Thoracic aorta (tissue), 2 donors: Measurements from ENCODE around the gene ASXL2. TPM values are rescaled to one million over a fixed set of nuclear protein-coding genes. Genes with fewer than 3 reads are reported as not detected.
A peak's percentile ranks its signal among the peaks of the same experiment; 100 is the strongest.
"Not testable (repeated sequence)": the region's sequence is repeated elsewhere in the genome, so short reads cannot be mapped to it uniquely, and the experiment has no call there.

Experiments used
- ATAC-seq: fragments of 150-250 bp; one replicate; pipeline ENCODE4 v1.8.0; 2017; ENCODE audit warnings: low read depth; ENCODE audit not compliant: insufficient number of reproducible peaks, low FRiP score
- DNase-seq: peaks from one replicate; pipeline ENCODE4 v3.0.0-alpha.2; 2020; ENCODE audit warnings: low spot score
- H3K27ac ChIP-seq, 2 donors: fragments of 200-600 bp; sonication (generic); 1 replicate in 1 of 2; 2 replicates in 1 of 2; pipeline ENCODE4 v1.5.1; 2016; ENCODE audit warnings: mild to moderate bottlenecking in 2 of 2, moderate library complexity in 2 of 2
- H3K27me3 ChIP-seq: fragments of 200-600 bp; sonication (generic); replicated peaks from 2 replicates; pipeline ENCODE4 v1.6.0; 2016; ENCODE audit warnings: mild to moderate bottlenecking; ENCODE audit not compliant: insufficient read depth
- H3K36me3 ChIP-seq: fragments of 200-600 bp; sonication (generic); one replicate; pipeline ENCODE4 v1.5.1; 2016
- H3K4me1 ChIP-seq, 2 donors: fragments of 200-600 bp; sonication (generic); 1 replicate in 1 of 2; 2 replicates in 1 of 2; pipeline versions ENCODE4 v1.5.1 to v1.6.0; 2016; ENCODE audit warnings: low read depth in 2 of 2, mild to moderate bottlenecking in 1 of 2; ENCODE audit not compliant: control insufficient read depth in 1 of 2
- H3K4me3 ChIP-seq: fragments of 200-600 bp; sonication (generic); 2 replicates; pipeline ENCODE4 v1.5.1; 2016; ENCODE audit warnings: mild to moderate bottlenecking
- H3K9me3 ChIP-seq: fragments of 200-600 bp; sonication (generic); 2 replicates; pipeline ENCODE4 v1.5.1; 2016
- total RNA-seq, 2 donors: library from RNA; depleted of rRNA; stranded (reverse); fragments of >200 nt; gene quantifications; one replicate each; pipeline versions ENCODE4 v1.1.0 to v1.2.3, GENCODE V29; 2016
- TF ChIP-seq, protein P1 (sequence below): fragments of 200-600 bp; sonication (generic); IDR thresholded peaks from one replicate; pipeline ENCODE4 v1.5.1; 2019; ENCODE audit warnings: antibody characterized with exemption

The ASXL2 gene
- total RNA-seq, 2 donors from 2014 or later, result 14.5 to 15.6 TPM

- ATAC-seq (no peak), DNase-seq (no peak)
- no peaks in the 10 kb centered on the region for H3K4me1 ChIP-seq
- H3K27ac ChIP-seq, result no peak overlapping the region
- no peak overlapping the region for H3K4me3 ChIP-seq
- H3K27me3 ChIP-seq, result no peaks in the 10 kb centered on the region
- no peaks in the 10 kb centered on the region for H3K9me3 ChIP-seq
- H3K36me3 ChIP-seq, result no peaks in the 10 kb centered on the region
- TF ChIP-seq, protein P1, sequence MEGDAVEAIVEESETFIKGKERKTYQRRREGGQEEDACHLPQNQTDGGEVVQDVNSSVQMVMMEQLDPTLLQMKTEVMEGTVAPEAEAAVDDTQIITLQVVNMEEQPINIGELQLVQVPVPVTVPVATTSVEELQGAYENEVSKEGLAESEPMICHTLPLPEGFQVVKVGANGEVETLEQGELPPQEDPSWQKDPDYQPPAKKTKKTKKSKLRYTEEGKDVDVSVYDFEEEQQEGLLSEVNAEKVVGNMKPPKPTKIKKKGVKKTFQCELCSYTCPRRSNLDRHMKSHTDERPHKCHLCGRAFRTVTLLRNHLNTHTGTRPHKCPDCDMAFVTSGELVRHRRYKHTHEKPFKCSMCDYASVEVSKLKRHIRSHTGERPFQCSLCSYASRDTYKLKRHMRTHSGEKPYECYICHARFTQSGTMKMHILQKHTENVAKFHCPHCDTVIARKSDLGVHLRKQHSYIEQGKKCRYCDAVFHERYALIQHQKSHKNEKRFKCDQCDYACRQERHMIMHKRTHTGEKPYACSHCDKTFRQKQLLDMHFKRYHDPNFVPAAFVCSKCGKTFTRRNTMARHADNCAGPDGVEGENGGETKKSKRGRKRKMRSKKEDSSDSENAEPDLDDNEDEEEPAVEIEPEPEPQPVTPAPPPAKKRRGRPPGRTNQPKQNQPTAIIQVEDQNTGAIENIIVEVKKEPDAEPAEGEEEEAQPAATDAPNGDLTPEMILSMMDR, result no peak
These were observed 39.5 kb upstream of the ASXL2 start for GRCh38 chr2:25917832-25918231.

DNA sequence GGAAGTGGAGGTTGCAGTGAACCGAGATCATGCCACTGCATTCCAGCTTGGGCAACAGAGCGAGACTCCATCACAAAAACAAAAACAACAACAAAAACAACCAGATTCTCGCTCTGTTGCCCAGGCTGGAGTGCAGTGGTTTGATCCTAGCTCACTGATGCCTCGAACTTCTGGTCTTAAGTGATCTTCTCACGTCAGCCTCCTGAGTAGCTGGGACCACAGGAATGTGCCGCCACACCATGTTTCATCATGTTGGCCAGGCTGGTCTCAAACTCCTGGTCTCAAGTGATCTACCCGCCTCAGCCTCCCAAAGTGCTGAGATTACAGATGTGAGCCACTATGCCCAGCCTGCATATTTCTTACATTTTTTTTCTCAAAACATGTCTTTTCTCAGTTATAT is 39.1 kb upstream of the ASXL2 start:
- not testable (repeated sequence) for DNase-seq

GRCh38 chr2:25915944-25916772 is 37.9 kb upstream of the ASXL2 start:
- not testable (repeated sequence) for H3K36me3 ChIP-seq, H3K9me3 ChIP-seq, H3K27ac ChIP-seq, ATAC-seq, H3K27me3 ChIP-seq, DNase-seq, H3K4me1 ChIP-seq
- H3K4me3 ChIP-seq, result peak overlapping the region; percentile 21

More for the DNA sequence above, 39.1 kb upstream of the ASXL2 start:
- H3K27me3 ChIP-seq, H3K27ac ChIP-seq, H3K36me3 ChIP-seq, ATAC-seq, H3K4me3 ChIP-seq, H3K9me3 ChIP-seq, H3K4me1 ChIP-seq: not testable (repeated sequence)

GRCh38 chr2:25915411-25915810 is 37.1 kb upstream of the ASXL2 start:
- not testable (repeated sequence) for H3K4me1 ChIP-seq, H3K27me3 ChIP-seq, ATAC-seq, H3K4me3 ChIP-seq, H3K36me3 ChIP-seq, H3K27ac ChIP-seq, DNase-seq, H3K9me3 ChIP-seq

GRCh38 chr2:25913696-25913973 is 35.3 kb upstream of the ASXL2 start:
- H3K4me1 ChIP-seq, H3K36me3 ChIP-seq, H3K4me3 ChIP-seq, ATAC-seq, DNase-seq, H3K27ac ChIP-seq, H3K9me3 ChIP-seq, H3K27me3 ChIP-seq: not testable (repeated sequence)

DNA sequence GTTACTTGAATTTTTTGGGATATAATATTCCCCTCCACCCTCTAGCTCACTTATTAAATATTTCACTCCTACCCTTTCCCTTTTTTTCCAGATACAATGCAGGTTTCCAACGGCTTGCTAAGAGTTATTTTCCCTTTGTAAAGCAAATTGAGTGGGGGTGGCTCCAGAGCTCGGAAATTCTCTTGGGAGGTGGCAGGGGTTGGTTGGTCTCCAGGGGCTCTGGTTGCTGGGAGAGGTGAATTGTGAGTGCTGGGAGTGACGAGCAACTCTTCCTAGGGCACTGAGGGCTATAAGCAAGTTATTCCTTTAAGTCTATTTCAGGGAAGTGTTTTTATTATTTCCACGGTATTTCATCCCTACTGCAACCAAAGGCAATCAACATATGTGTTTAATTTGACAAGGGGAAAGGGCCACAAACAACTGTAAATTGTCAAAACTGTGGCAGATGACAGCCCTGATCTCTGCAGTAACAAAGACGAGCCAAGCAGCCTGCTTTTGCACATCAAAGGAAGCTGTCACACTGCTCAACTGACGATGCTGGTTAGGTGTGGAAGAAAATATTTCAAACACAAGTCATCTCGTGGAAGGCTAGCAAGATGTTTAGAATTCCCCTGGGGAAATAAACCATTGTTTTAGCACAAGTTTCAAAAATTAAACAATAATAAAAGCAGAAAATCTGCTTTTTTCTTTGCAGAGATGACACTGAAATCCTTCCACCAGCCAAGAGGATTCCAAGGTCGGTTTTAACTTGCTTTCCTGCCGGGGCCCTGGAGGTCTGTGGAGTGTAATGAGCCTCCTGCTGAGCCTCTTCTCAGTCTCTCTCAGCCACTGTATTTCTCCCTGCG is 34.8 kb upstream of the ASXL2 start:
- H3K4me3 ChIP-seq, result no peak overlapping the region
- DNase-seq (no peak), ATAC-seq (no peak)
- TF ChIP-seq, protein P1, result no peak
- no peaks in the 10 kb centered on the region for H3K27me3 ChIP-seq
- H3K27ac ChIP-seq, result no peak overlapping the region
- H3K36me3 ChIP-seq, result no peaks in the 10 kb centered on the region
- no peaks in the 10 kb centered on the region for H3K4me1 ChIP-seq
- H3K9me3 ChIP-seq, result no peaks in the 10 kb centered on the region

GRCh38 chr2:25909574-25909973 is 31.3 kb upstream of the ASXL2 start:
- H3K9me3 ChIP-seq, DNase-seq, ATAC-seq, H3K4me3 ChIP-seq, H3K27me3 ChIP-seq, H3K4me1 ChIP-seq, H3K27ac ChIP-seq, H3K36me3 ChIP-seq: not testable (repeated sequence)
